H9 (cell line): ENCODE measurements around the gene ST6GALNAC2. TPM values are rescaled to one million over a fixed set of nuclear protein-coding genes. Genes with fewer than 3 reads are reported as not detected.
A peak's percentile ranks its signal among the peaks of the same experiment; 100 is the strongest.

Experiments
- DNase-seq: peaks from one replicate; pipeline ENCODE4 v3.0.0-alpha.2; 2017
- H2AFZ ChIP-seq: one replicate; pipeline ENCODE4 v1.6.1; 2013; ENCODE audit warnings: mild to moderate bottlenecking, low read length, control low read depth, moderate library complexity
- H2AK5ac ChIP-seq: 2 replicates; pipeline ENCODE4 v1.6.1; 2013; ENCODE audit warnings: low read length, control low read depth, mixed read lengths; ENCODE audit not compliant: insufficient read length
- H2BK120ac ChIP-seq: one replicate; pipeline ENCODE4 v1.6.1; 2013; ENCODE audit warnings: low read depth, mild to moderate bottlenecking, low read length, control low read depth, inconsistent platforms; ENCODE audit not compliant: poor library complexity, severe bottlenecking
- H2BK12ac ChIP-seq: 2 replicates; pipeline ENCODE4 v1.6.1; 2013; ENCODE audit warnings: low read length, control low read depth, mixed read lengths, low read depth; ENCODE audit not compliant: insufficient read length
- H2BK15ac ChIP-seq: 2 replicates; pipeline ENCODE4 v1.6.1; 2013; ENCODE audit warnings: low read depth, low read length, control low read depth
- H2BK20ac ChIP-seq: one replicate; pipeline ENCODE4 v1.6.1; 2013; ENCODE audit warnings: low read depth, mild to moderate bottlenecking, low read length, control low read depth, inconsistent platforms; ENCODE audit not compliant: poor library complexity, severe bottlenecking
- H2BK5ac ChIP-seq: 2 replicates; pipeline ENCODE4 v1.6.1; 2013; ENCODE audit warnings: low read length, control low read depth, mixed read lengths; ENCODE audit not compliant: insufficient read length
- H3K14ac ChIP-seq: 2 replicates; pipeline ENCODE4 v1.6.1; 2013; ENCODE audit warnings: low read length, control low read depth; ENCODE audit not compliant: insufficient read depth
- H3K18ac ChIP-seq: 2 replicates; pipeline ENCODE4 v1.6.1; 2013; ENCODE audit warnings: low read depth, mild to moderate bottlenecking, mixed read lengths, low read length, control low read depth; ENCODE audit not compliant: insufficient read length
- H3K23ac ChIP-seq: 2 replicates; pipeline ENCODE4 v1.6.1; 2013; ENCODE audit warnings: low read length, control low read depth, mixed read lengths, low read depth; ENCODE audit not compliant: insufficient read length
- H3K23me2 ChIP-seq: 2 replicates; pipeline ENCODE4 v1.6.1; 2013; ENCODE audit warnings: low read depth, mild to moderate bottlenecking, mixed read lengths, low read length, control low read depth; ENCODE audit not compliant: insufficient read length, poor library complexity, severe bottlenecking
- H3K27ac ChIP-seq: 2 replicates; pipeline ENCODE4 v1.5.1; 2013; ENCODE audit warnings: low read length, control low read depth, mixed read lengths, low read depth; ENCODE audit not compliant: insufficient read length
- H3K27me3 ChIP-seq: 2 replicates; pipeline ENCODE4 v1.6.1; 2013; ENCODE audit warnings: low read length, control low read depth, inconsistent platforms; ENCODE audit not compliant: insufficient read depth
- H3K4ac ChIP-seq: 2 replicates; pipeline ENCODE4 v1.6.1; 2013; ENCODE audit warnings: low read depth, mild to moderate bottlenecking, control low read depth, inconsistent platforms, low read length, moderate library complexity
- H3K4me1 ChIP-seq: 2 replicates; pipeline ENCODE4 v1.6.1; 2013; ENCODE audit warnings: low read length, control low read depth, inconsistent platforms; ENCODE audit not compliant: insufficient read depth
- H3K4me2 ChIP-seq: 2 replicates; pipeline ENCODE4 v1.6.1; 2013; ENCODE audit warnings: low read length, control low read depth, mixed read lengths; ENCODE audit not compliant: insufficient read length, insufficient read depth
- H3K56ac ChIP-seq: 2 replicates; pipeline ENCODE4 v1.6.1; 2013; ENCODE audit warnings: low read depth, mild to moderate bottlenecking, mixed read lengths, low read length, control low read depth; ENCODE audit not compliant: insufficient read length
- H3K79me1 ChIP-seq: 2 replicates; pipeline ENCODE4 v1.6.1; 2013; ENCODE audit warnings: low read depth, mild to moderate bottlenecking, moderate library complexity, low read length, control low read depth, inconsistent platforms; ENCODE audit not compliant: insufficient read depth, poor library complexity, severe bottlenecking
- H3K79me2 ChIP-seq: 2 replicates; pipeline ENCODE4 v1.6.1; 2013; ENCODE audit warnings: low read length, control low read depth, inconsistent platforms; ENCODE audit not compliant: insufficient read depth
- H3K9ac ChIP-seq: 2 replicates; pipeline ENCODE4 v1.6.1; 2013; ENCODE audit warnings: low read length, control low read depth, mixed read lengths; ENCODE audit not compliant: insufficient read length; ENCODE audit errors: extremely low read depth
- H3K9me3 ChIP-seq: one replicate; pipeline ENCODE4 v1.6.1; 2013; ENCODE audit warnings: low read depth, low read length, inconsistent platforms; ENCODE audit not compliant: control insufficient read depth
- H3T11ph ChIP-seq: one replicate; pipeline ENCODE4 v1.6.1; 2013; ENCODE audit warnings: mild to moderate bottlenecking, low read length, control low read depth, inconsistent platforms
- H4K20me1 ChIP-seq: one replicate; pipeline ENCODE4 v1.6.1; 2013; ENCODE audit not compliant: control insufficient read depth, insufficient read length, insufficient read depth
- H4K5ac ChIP-seq: 2 replicates; pipeline ENCODE4 v1.6.1; 2013; ENCODE audit warnings: low read depth, mild to moderate bottlenecking, mixed read lengths, low read length, control low read depth; ENCODE audit not compliant: insufficient read length
- H4K8ac ChIP-seq: replicated peaks from 2 replicates; pipeline ENCODE4 v1.6.1; 2013; ENCODE audit warnings: low read length, control low read depth, mixed read lengths, low read depth; ENCODE audit not compliant: insufficient read length
- H4K91ac ChIP-seq: 2 replicates; pipeline ENCODE4 v1.6.1; 2013; ENCODE audit warnings: low read depth, mild to moderate bottlenecking, moderate library complexity, mixed read lengths, low read length, control low read depth; ENCODE audit not compliant: insufficient read length
- H3K27ac Mint-ChIP-seq, 3 experiments: 2 replicates in 2 of 3; 3 replicates in 1 of 3; pipeline ENCODE4 v1.8.0; 2020 to 2021; ENCODE audit warnings: mixed read lengths in 3 of 3, mild to moderate bottlenecking in 1 of 3, moderate library complexity in 1 of 3
- H3K27me3 Mint-ChIP-seq: 2 replicates; pipeline ENCODE4 v1.8.0; 2021; ENCODE audit warnings: low read depth, mild to moderate bottlenecking, moderate library complexity, mixed read lengths
- H3K36me3 Mint-ChIP-seq, 3 experiments: 2 replicates in 2 of 3; 3 replicates in 1 of 3; pipeline ENCODE4 v1.8.0; 2020 to 2021; ENCODE audit warnings: low read depth in 3 of 3, mixed read lengths in 3 of 3; ENCODE audit not compliant: insufficient read depth in 1 of 3
- H3K4me1 Mint-ChIP-seq, 2 experiments: 2 replicates each; pipeline ENCODE4 v1.8.0; 2020; ENCODE audit warnings: mixed read lengths in 2 of 2
- H3K4me3 Mint-ChIP-seq, 2 experiments: 2 replicates in 1 of 2; 3 replicates in 1 of 2; pipeline ENCODE4 v1.8.0; 2020 to 2021; ENCODE audit warnings: mild to moderate bottlenecking in 2 of 2, mixed read lengths in 2 of 2, moderate library complexity in 1 of 2
- H3K9me3 Mint-ChIP-seq, 2 experiments: 2 replicates in 1 of 2; 3 replicates in 1 of 2; pipeline ENCODE4 v1.8.0; 2020; ENCODE audit warnings: mild to moderate bottlenecking in 2 of 2, mixed read lengths in 2 of 2, moderate library complexity in 1 of 2
- CTCF ChIP-seq: fragments of 200-600 bp; sonication (generic); conservative IDR thresholded peaks from 3 replicates; pipeline ENCODE4 v1.8.0; 2021; ENCODE audit warnings: antibody characterized with exemption, mild to moderate bottlenecking
- WGBS: extraction: QIAGEN DNeasy Blood & Tissue Kit; methylation state at CpG from one replicate; pipeline ENCODE4 v1.1.7; 2013; ENCODE audit warnings: missing lambda C conversion rate, low lambda C conversion rate, mixed read lengths; ENCODE audit not compliant: insufficient read length; ENCODE audit errors: extremely low coverage; 5-methylcytosine and 5-hydroxymethylcytosine counted together
- total RNA-seq: library from RNA; stranded (reverse); gene quantifications from 2 replicates; pipeline ENCODE4 v1.2.1, GENCODE V29; 2021

The ST6GALNAC2 gene
- total RNA-seq, 1 experiment from 2014 or later: 0.46 TPM

GRCh38 chr17:76561799-76562268, 23.8 kb downstream of the ST6GALNAC2 start:
- Mint-ChIP-seq H3K27ac (peak overlapping the region in 2 of 3 experiments; percentile 22 to 88; a peak in 3 of 7 replicates), H3K27me3 (no peaks in the 10 kb centered on the region; the same call in 1 of the 2 replicates), H3K4me1 (peaks cover 40% of the 10 kb centered on the region in 2 experiments), H3K9me3 (no peaks in the 10 kb centered on the region; a peak in 1 of 5 replicates), H3K36me3 (peaks cover 47 to 82% (median 65%) of the 10 kb centered on the region in 3 experiments), H3K4me3 (peak overlapping the region in 1 of 2 experiments; percentile 24; a peak in 1 of 5 replicates)
- Histone ChIP-seq H3K9ac (no peak overlapping the region), H3K23me2 (peaks cover 6% of the 10 kb centered on the region), H2BK5ac (no peak overlapping the region), H3K23ac (no peak overlapping the region), H3K27me3 (no peaks in the 10 kb centered on the region), H4K91ac (no peak overlapping the region), H3T11ph (no peak overlapping the region), H3K9me3 (no peaks in the 10 kb centered on the region), H3K4me1 (no peaks in the 10 kb centered on the region), H3K14ac (no peak overlapping the region), H2BK20ac (no peak overlapping the region), H2AK5ac (no peak overlapping the region), H3K79me2 (peaks cover 35% of the 10 kb centered on the region), H3K4ac (no peak overlapping the region), H2BK15ac (no peak overlapping the region), H2BK120ac (no peak overlapping the region), H3K27ac (no peak overlapping the region), H3K18ac (no peak overlapping the region), H3K79me1 (peaks cover 2% of the 10 kb centered on the region), H3K4me2 (no peak overlapping the region), H4K20me1 (no peaks in the 10 kb centered on the region), H4K8ac (no peak overlapping the region), H3K56ac (no peak overlapping the region), H2BK12ac (no peak overlapping the region), H2AFZ (no peak overlapping the region), H4K5ac (no peak overlapping the region)
- TF ChIP-seq CTCF: no peak
- DNase-seq: no peak
- whole genome bisulfite sequencing: no CpG with 5 or more reads among the region's 5 CpGs
